T-helper 1 cell (primary cell): Measurements from ENCODE around the gene NAP1L2.
"Not testable (repeated sequence)": the region's sequence is repeated elsewhere in the genome, so short reads cannot be mapped to it uniquely, and the experiment has no call there.

Experiments used
- DNase-seq, 5 donors: peaks; one replicate each; pipeline ENCODE4 v3.0.0-alpha.2; 2012 to 2020
- total RNA-seq, 4 donors: gene quantifications; one replicate each; lab custom pipeline; 2026; lab: John Stamatoyannopoulos, UW

Gene NAP1L2
- 6.7 to 18.5 (median 8.8) reads per million in 4 donors for total RNA-seq

GRCh38 chrX:73214426-73215094, at the start of gene NAP1L2:
NAP1L2 (minus strand) TSS chrX:73214851; CDS start chrX:73214492, 359 bp downstream.
- DNase-seq, result peak; percentile 7 to 62 (median 18)

GRCh38 chrX:73262991-73263390, 48.3 kb upstream of the NAP1L2 start:
- no peak for DNase-seq

- no peak for DNase-seq
Measured at GRCh38 chrX:73239242-73239641, 24.6 kb upstream of the NAP1L2 start.

GRCh38 chrX:73217621-73218020, 3.0 kb upstream of the NAP1L2 start:
- no peak for DNase-seq

GRCh38 chrX:73215246-73215645, 595 bp upstream of the NAP1L2 start:
- DNase-seq, result peak in 1 of 5 donors; percentile 3

- no peak for DNase-seq
Measured at GRCh38 chrX:73213734-73214425, 771 bp downstream of the NAP1L2 start.

- no peak for DNase-seq
Measured at GRCh38 chrX:73206366-73206765, 8.3 kb downstream of the NAP1L2 start.

GRCh38 chrX:73182502-73183114, 32.0 kb downstream of the NAP1L2 start:
- DNase-seq, result no peak

- not testable (repeated sequence) for DNase-seq
Measured at GRCh38 chrX:73168945-73169344, 45.7 kb downstream of the NAP1L2 start.
